ENCODE results near the gene CA5A.
A peak's percentile ranks its signal among the peaks of the same experiment; 100 is the strongest.

The CA5A gene

DNA sequence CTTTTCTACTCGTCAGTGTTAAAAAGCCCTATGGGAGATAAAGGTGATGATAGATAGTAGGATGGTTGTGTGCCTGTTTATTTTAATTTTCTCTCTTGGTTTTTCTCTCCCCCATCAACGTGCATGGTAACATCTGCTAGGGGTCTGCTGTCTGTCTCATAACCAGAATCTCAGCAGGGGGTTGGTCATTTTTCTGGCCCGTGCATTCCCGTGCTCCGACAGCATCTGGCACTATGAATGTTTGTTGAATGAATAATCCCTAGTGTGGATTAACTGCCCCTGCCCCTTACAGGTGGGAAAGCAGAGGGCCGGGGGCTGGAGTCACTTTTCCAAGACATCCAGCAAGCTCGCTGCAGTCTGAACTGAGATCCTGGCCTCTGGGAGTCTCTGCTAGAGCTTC lies 6.3 kb downstream of the CA5A start:
- no peak for DNase-seq
- no CpG with 5 or more reads among the region's 7 CpGs for WGBS (ENCODE audit: extremely low coverage, insufficient coverage, low lambda C conversion rate)

GRCh38 chr16:87927195-87927562 lies 9.2 kb downstream of the CA5A start:
- no peak overlapping the region for H3K23ac ChIP-seq (ENCODE audit: low read length)
- no CpG with 5 or more reads among the region's 4 CpGs for WGBS (ENCODE audit: extremely low coverage, insufficient coverage, low lambda C conversion rate)
- H3K4me1 ChIP-seq (ENCODE audit: control insufficient read depth, low read depth, low read length) = no peaks in the 10 kb centered on the region
- no peak overlapping the region for H3K27ac ChIP-seq (ENCODE audit: low read depth, low read length)
- H4K8ac ChIP-seq (ENCODE audit: low read depth, low read length) = no peak overlapping the region
- H2BK5ac ChIP-seq (ENCODE audit: low read length) = no peak overlapping the region
- H2BK120ac ChIP-seq (ENCODE audit: low read depth, low read length) = no peak overlapping the region
- no peak overlapping the region for H4K5ac ChIP-seq (ENCODE audit: low read length)
- H2AK5ac ChIP-seq (ENCODE audit: low read length) = no peak overlapping the region
- H3K9ac ChIP-seq (ENCODE audit: low read length) = no peak overlapping the region
- H3K27me3 ChIP-seq (ENCODE audit: insufficient read depth, low read length, poor library complexity) = no peaks in the 10 kb centered on the region
- no peak overlapping the region for H3K18ac ChIP-seq (ENCODE audit: low read length)
- H3K4ac ChIP-seq (ENCODE audit: low read depth, low read length) = no peak overlapping the region
- no peak overlapping the region for H3K4me2 ChIP-seq (ENCODE audit: low read length)
- peak; percentile 46 for DNase-seq
- no peak overlapping the region for H2BK15ac ChIP-seq (replicated peaks; ENCODE audit: low read depth)
- no peak overlapping the region for H3K56ac ChIP-seq (ENCODE audit: low read length)
- no peaks in the 10 kb centered on the region for H3K79me1 ChIP-seq (ENCODE audit: low read length)
- no peaks in the 10 kb centered on the region for H3K79me2 ChIP-seq (ENCODE audit: control insufficient read depth, insufficient read depth, low read length)
- H3K36me3 ChIP-seq (ENCODE audit: control insufficient read depth, insufficient read depth, low read length) = no peaks in the 10 kb centered on the region
- H3K4me3 ChIP-seq (ENCODE audit: low read length) = no peak overlapping the region

More for the DNA sequence above, 6.3 kb downstream of the CA5A start:
- H3K4ac ChIP-seq (ENCODE audit: low read depth, low read length) = no peak overlapping the region
- H3K23ac ChIP-seq (ENCODE audit: low read length) = no peak overlapping the region
- H2BK120ac ChIP-seq (ENCODE audit: low read depth, low read length) = no peak overlapping the region
- H3K4me2 ChIP-seq (ENCODE audit: low read length) = no peak overlapping the region
- H3K27ac ChIP-seq (ENCODE audit: low read depth, low read length) = no peak overlapping the region
- H3K4me3 ChIP-seq (ENCODE audit: low read length) = no peak overlapping the region
- H4K8ac ChIP-seq (ENCODE audit: low read depth, low read length) = no peak overlapping the region
- H4K5ac ChIP-seq (ENCODE audit: low read length) = no peak overlapping the region
- no peaks in the 10 kb centered on the region for H3K4me1 ChIP-seq (ENCODE audit: control insufficient read depth, low read depth, low read length)
- H2AK5ac ChIP-seq (ENCODE audit: low read length) = no peak overlapping the region
- H2BK15ac ChIP-seq (replicated peaks; ENCODE audit: low read depth) = no peak overlapping the region
- H3K9ac ChIP-seq (ENCODE audit: low read length) = no peak overlapping the region
- no peaks in the 10 kb centered on the region for H3K27me3 ChIP-seq (ENCODE audit: insufficient read depth, low read length, poor library complexity)
- H3K56ac ChIP-seq (ENCODE audit: low read length) = no peak overlapping the region
- no peaks in the 10 kb centered on the region for H3K36me3 ChIP-seq (ENCODE audit: control insufficient read depth, insufficient read depth, low read length)
- H3K18ac ChIP-seq (ENCODE audit: low read length) = no peak overlapping the region
- no peaks in the 10 kb centered on the region for H3K79me2 ChIP-seq (ENCODE audit: control insufficient read depth, insufficient read depth, low read length)
- no peaks in the 10 kb centered on the region for H3K79me1 ChIP-seq (ENCODE audit: low read length)
- no peak overlapping the region for H2BK5ac ChIP-seq (ENCODE audit: low read length)

DNA sequence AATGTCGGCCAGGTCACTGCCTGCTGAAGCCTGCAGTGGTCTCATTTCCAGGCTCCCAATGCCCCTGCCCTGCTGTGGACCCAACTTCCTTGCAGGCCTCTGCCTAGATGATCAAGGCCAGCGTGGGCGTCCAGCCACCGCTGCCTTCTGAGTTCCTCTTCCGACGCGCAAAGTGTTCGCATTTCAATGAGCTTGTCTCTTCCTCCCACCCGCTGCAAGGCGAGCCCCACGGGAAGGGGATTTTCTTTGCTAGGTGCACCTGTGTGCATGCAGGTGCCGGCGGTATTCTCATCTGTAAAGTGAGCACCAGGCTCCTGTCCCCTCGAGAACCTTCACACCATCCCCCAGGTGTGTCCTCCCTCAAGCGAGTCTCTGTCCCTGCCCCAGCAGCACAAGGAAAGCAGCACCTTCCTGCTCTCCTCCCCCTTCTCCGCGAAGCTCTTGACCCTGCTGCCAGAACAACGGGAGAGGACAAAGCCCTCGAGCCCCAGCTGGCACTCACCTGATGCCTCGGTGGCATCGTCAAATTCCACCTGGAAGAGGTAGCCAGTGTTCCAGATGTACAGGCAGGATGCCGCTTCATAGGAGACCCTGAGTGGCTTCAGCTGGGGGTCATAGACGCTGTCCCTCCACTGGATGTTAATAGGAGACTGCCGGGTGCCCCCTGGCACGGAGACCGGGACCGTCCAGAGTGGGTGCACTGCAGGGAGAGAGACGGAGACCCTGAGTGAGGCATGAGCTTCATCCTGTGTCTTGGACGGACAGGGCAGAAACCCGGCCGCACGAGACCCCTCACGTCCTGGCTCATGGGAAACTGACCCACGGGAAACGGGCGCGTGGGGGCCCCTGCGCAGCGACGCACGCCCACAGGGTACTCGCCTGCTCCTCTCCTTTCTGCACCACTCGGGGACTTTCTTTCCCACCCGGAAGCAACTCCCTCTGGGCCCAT lies 9.8 kb downstream of the CA5A start:
- Histone ChIP-seq H3K27ac (ENCODE audit: low read depth, low read length) (no peak overlapping the region), H4K5ac (ENCODE audit: low read length) (no peak overlapping the region), H2AK5ac (ENCODE audit: low read length) (no peak overlapping the region), H3K4me3 (ENCODE audit: low read length) (no peak overlapping the region), H3K36me3 (ENCODE audit: control insufficient read depth, insufficient read depth, low read length) (no peaks in the 10 kb centered on the region), H3K4me1 (ENCODE audit: control insufficient read depth, low read depth, low read length) (no peaks in the 10 kb centered on the region), H3K79me2 (ENCODE audit: control insufficient read depth, insufficient read depth, low read length) (no peaks in the 10 kb centered on the region), H3K79me1 (ENCODE audit: low read length) (no peaks in the 10 kb centered on the region), H3K4me2 (ENCODE audit: low read length) (no peak overlapping the region), H4K8ac (ENCODE audit: low read depth, low read length) (no peak overlapping the region), H2BK15ac (replicated peaks; ENCODE audit: low read depth) (no peak overlapping the region), H3K4ac (ENCODE audit: low read depth, low read length) (no peak overlapping the region), H3K18ac (ENCODE audit: low read length) (no peak overlapping the region), H3K23ac (ENCODE audit: low read length) (no peak overlapping the region), H2BK5ac (ENCODE audit: low read length) (no peak overlapping the region), H3K56ac (ENCODE audit: low read length) (no peak overlapping the region), H3K9ac (ENCODE audit: low read length) (no peak overlapping the region), H2BK120ac (ENCODE audit: low read depth, low read length) (no peak overlapping the region), H3K27me3 (ENCODE audit: insufficient read depth, low read length, poor library complexity) (no peaks in the 10 kb centered on the region)
- no peak for DNase-seq
- WGBS (ENCODE audit: extremely low coverage, insufficient coverage, low lambda C conversion rate) = no CpG with 5 or more reads among the region's 44 CpGs

DNA sequence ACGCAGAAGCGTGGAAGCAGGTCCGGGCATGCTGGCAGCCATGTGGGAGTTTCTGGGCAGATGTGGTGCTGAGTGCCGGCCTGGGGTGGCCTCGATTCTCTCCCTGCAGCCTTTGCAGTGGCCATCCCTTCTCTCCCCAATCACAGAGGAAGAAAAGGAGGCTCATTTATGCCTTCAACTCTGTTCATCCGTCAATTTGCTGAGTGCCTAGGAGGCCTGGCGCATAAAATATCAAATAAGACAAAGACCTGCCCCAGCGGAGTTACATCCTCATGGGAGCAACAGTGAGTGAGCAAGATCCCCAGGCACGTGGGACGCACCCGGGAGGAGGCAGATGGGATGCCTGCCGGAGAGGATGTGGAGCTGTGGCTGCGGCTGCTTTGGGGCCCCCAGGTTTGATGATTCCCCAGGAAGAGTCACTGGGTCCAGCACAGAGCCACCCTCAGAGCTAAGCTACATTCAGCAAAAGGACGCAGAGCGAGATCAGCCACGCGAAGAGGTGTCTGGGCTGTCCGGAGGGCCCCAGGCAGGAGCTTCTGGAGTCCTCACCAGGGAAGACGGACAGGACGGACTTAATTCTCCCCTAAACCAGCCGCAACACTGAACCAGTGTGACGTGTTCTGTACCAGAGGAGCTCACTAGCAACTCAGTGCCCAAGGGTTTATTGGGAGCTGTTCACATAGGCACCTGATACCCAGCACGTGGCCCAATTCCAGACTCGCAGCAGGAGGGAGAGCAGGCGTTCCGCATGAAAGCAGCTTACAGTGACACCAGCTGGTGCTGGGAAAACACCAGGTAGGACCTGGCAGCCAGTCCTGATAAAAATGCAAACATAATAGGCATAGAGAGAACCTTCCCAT lies 11.3 kb downstream of the CA5A start:
- Histone ChIP-seq H3K23ac (ENCODE audit: low read length) (no peak overlapping the region), H2BK5ac (ENCODE audit: low read length) (no peak overlapping the region), H3K4me1 (ENCODE audit: control insufficient read depth, low read depth, low read length) (no peaks in the 10 kb centered on the region), H3K36me3 (ENCODE audit: control insufficient read depth, insufficient read depth, low read length) (no peaks in the 10 kb centered on the region), H4K5ac (ENCODE audit: low read length) (no peak overlapping the region), H3K79me2 (ENCODE audit: control insufficient read depth, insufficient read depth, low read length) (no peaks in the 10 kb centered on the region), H3K27ac (ENCODE audit: low read depth, low read length) (no peak overlapping the region), H3K56ac (ENCODE audit: low read length) (no peak overlapping the region), H2BK15ac (replicated peaks; ENCODE audit: low read depth) (no peak overlapping the region), H2AK5ac (ENCODE audit: low read length) (no peak overlapping the region), H3K9ac (ENCODE audit: low read length) (no peak overlapping the region), H3K4ac (ENCODE audit: low read depth, low read length) (no peak overlapping the region), H2BK120ac (ENCODE audit: low read depth, low read length) (no peak overlapping the region), H3K4me3 (ENCODE audit: low read length) (no peak overlapping the region), H3K18ac (ENCODE audit: low read length) (no peak overlapping the region), H3K4me2 (ENCODE audit: low read length) (no peak overlapping the region), H3K79me1 (ENCODE audit: low read length) (no peaks in the 10 kb centered on the region), H3K27me3 (ENCODE audit: insufficient read depth, low read length, poor library complexity) (no peaks in the 10 kb centered on the region), H4K8ac (ENCODE audit: low read depth, low read length) (no peak overlapping the region)
- no CpG with 5 or more reads among the region's 26 CpGs for WGBS (ENCODE audit: extremely low coverage, insufficient coverage, low lambda C conversion rate)
- DNase-seq = no peak

DNA sequence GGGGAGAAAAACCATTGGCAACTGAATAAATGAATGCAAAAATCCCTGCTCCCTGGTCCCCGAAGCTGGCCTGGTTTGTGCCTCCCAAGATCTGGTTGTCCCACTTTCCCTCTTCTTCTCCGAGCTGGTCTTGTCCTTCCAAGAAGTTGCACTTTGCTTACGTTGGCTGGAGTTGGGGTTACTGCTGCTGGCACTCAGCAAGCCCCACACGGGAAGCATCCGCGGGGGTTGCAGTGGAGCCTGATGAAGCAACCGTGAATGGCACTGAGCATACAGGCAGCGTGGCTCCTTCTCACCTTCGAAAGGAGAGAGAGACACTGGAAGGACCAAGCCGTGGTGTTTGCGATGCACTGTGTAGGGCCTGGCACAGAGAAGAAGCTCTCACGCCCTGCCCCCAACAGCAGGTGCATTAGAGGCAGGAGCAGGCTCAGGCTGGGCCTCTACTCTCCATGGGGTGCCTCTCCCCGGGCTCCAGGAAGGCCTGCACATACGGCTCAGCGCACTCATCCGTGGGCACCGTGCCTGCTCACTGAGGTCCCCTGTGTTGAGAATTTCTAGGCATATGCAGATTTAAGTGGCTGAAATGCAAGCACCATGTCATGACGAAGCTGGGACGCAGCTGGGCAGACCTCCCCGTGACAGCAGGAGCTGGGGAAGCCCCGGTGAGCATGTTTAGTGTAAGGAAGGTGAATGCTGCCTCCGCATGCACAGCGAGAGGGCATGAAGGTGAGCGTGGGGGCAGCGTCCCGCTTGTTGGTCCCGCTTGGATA lies 12.1 kb downstream of the CA5A start:
- Histone ChIP-seq H3K36me3 (ENCODE audit: control insufficient read depth, insufficient read depth, low read length) (no peaks in the 10 kb centered on the region), H2AK5ac (ENCODE audit: low read length) (no peak overlapping the region), H3K4me1 (ENCODE audit: control insufficient read depth, low read depth, low read length) (no peaks in the 10 kb centered on the region), H3K4me3 (ENCODE audit: low read length) (no peak overlapping the region), H2BK120ac (ENCODE audit: low read depth, low read length) (no peak overlapping the region), H3K18ac (ENCODE audit: low read length) (no peak overlapping the region), H3K27ac (ENCODE audit: low read depth, low read length) (no peak overlapping the region), H3K4me2 (ENCODE audit: low read length) (no peak overlapping the region), H2BK5ac (ENCODE audit: low read length) (no peak overlapping the region), H3K79me1 (ENCODE audit: low read length) (no peaks in the 10 kb centered on the region), H3K56ac (ENCODE audit: low read length) (no peak overlapping the region), H3K9ac (ENCODE audit: low read length) (no peak overlapping the region), H3K79me2 (ENCODE audit: control insufficient read depth, insufficient read depth, low read length) (no peaks in the 10 kb centered on the region), H3K27me3 (ENCODE audit: insufficient read depth, low read length, poor library complexity) (no peaks in the 10 kb centered on the region), H2BK15ac (replicated peaks; ENCODE audit: low read depth) (no peak overlapping the region), H4K5ac (ENCODE audit: low read length) (no peak overlapping the region), H3K23ac (ENCODE audit: low read length) (no peak overlapping the region), H4K8ac (ENCODE audit: low read depth, low read length) (no peak overlapping the region), H3K4ac (ENCODE audit: low read depth, low read length) (no peak overlapping the region)
- DNase-seq = no peak
- WGBS (ENCODE audit: extremely low coverage, insufficient coverage, low lambda C conversion rate) = no CpG with 5 or more reads among the region's 27 CpGs

Measured in mesendoderm (in vitro differentiated cells).